GM21576 (cell line): Measurements from ENCODE around the gene SIVA1.

Source experiments
- ATAC-seq: cut with Tn5 transposase; IDR thresholded peaks from one replicate; pipeline ENCODE4 v1.9.1; 2021; ENCODE audit warnings: mild to moderate bottlenecking, moderate library complexity; ENCODE audit not compliant: unreplicated experiment

SIVA1 gene

GRCh38 chr14:104769324-104770071, 16.6 kb downstream of the SIVA1 start:
- ATAC-seq: no peak

GRCh38 chr14:104770072-104770579, 17.2 kb downstream of the SIVA1 start:
- ATAC-seq: no peak

GRCh38 chr14:104770851-104771272, 17.9 kb downstream of the SIVA1 start:
- no peak for ATAC-seq

GRCh38 chr14:104771374-104771773, 18.4 kb downstream of the SIVA1 start:
- ATAC-seq: no peak

GRCh38 chr14:104771918-104772706, 19.2 kb downstream of the SIVA1 start:
- no peak for ATAC-seq

GRCh38 chr14:104772707-104773504, 20.0 kb downstream of the SIVA1 start:
- ATAC-seq: no peak

- ATAC-seq: no peak
These were observed 20.8 kb downstream of the SIVA1 start for GRCh38 chr14:104773505-104774452.

GRCh38 chr14:104774453-104775072, 21.6 kb downstream of the SIVA1 start:
- ATAC-seq: no peak

- no peak for ATAC-seq
These were observed 22.1 kb downstream of the SIVA1 start for GRCh38 chr14:104775073-104775489.

- no peak for ATAC-seq
These were observed 23.5 kb downstream of the SIVA1 start for GRCh38 chr14:104776481-104776880.

GRCh38 chr14:104776961-104777807, 24.2 kb downstream of the SIVA1 start:
- ATAC-seq: no peak

- no peak for ATAC-seq
These were observed 24.9 kb downstream of the SIVA1 start for GRCh38 chr14:104777808-104778249.

GRCh38 chr14:104778694-104779331, 25.9 kb downstream of the SIVA1 start:
- ATAC-seq: no peak

- no peak for ATAC-seq
These were observed 27.0 kb downstream of the SIVA1 start for GRCh38 chr14:104779776-104780512.

GRCh38 chr14:104780513-104781030, 27.6 kb downstream of the SIVA1 start:
- no peak for ATAC-seq

GRCh38 chr14:104781271-104782077, 28.5 kb downstream of the SIVA1 start:
- ATAC-seq: no peak
